GM23248 (cell line): Measurements from ENCODE around the gene OPCML.

Source experiments
- EZH2 ChIP-seq: fragments of 200-600 bp; sonication (generic); IDR thresholded peaks from 2 replicates; pipeline ENCODE4 v1.6.1; 2018; ENCODE audit warnings: antibody characterized with exemption, mild to moderate bottlenecking; ENCODE audit not compliant: insufficient read depth, poor library complexity, severe bottlenecking
- EZH2phosphoT487 ChIP-seq: fragments of 200-600 bp; sonication (generic); IDR thresholded peaks from 2 replicates; pipeline ENCODE4 v1.6.1; 2018; ENCODE audit warnings: antibody characterized with exemption, moderate library complexity, mild to moderate bottlenecking, low read depth; ENCODE audit not compliant: insufficient read depth

GRCh38 chr11:133551064-133551463, 18.8 kb upstream of the OPCML start:
- no peak for TF ChIP-seq EZH2
- no peak for TF ChIP-seq EZH2phosphoT487
